A549 (cell line): ENCODE measurements around the gene KSR1. TPM values are rescaled to one million over a fixed set of nuclear protein-coding genes. Genes with fewer than 3 reads are reported as not detected.

Experiments
- ATAC-seq, 2 experiments: fragments of 200-7000 bp in 1 of 2; fragments of >200 bp in 1 of 2; cut with Nextera tagmentation in 1 of 2; cut with Tn5 transposase in 1 of 2; 3 replicates each; pipeline versions ENCODE4 v1.8.0 to v1.9.1; 2018 to 2020; ENCODE audit warnings: mild to moderate bottlenecking in 1 of 2, moderate library complexity in 1 of 2
- CTCF ChIA-PET: fragments of 300-600 bp; sonication (Branson Sonifier 250); formaldehyde crosslinking; extraction: SDS; loops from one replicate; lab custom pipeline; 2021; ENCODE audit warnings: antibody characterized with exemption, inconsistent platforms; lab: Yijun Ruan, JAX
- POLR2A ChIA-PET: fragments of 350-600 bp; formaldehyde crosslinking; extraction: SDS; loops from one replicate; lab custom pipeline; 2021; ENCODE audit warnings: antibody characterized with exemption, inconsistent platforms; lab: Yijun Ruan, JAX
- DNase-seq, 2 experiments: peaks; one replicate each; pipeline versions ENCODE4 v3.0.0 to v3.0.0-alpha.2; 2011 to 2016; ENCODE audit warnings: low read depth in 1 of 2, low spot score in 1 of 2
- FAIRE-seq: peaks from 2 replicates; lab custom pipeline; 2011; peaks lifted over from hg19 to GRCh38; lab: Jason Lieb, UNC
- H3K27ac ChIP-seq, 2 experiments: fragments of >200 bp; sonication (Bioruptor Twin); formaldehyde crosslinking; 3 replicates each; pipeline ENCODE4 v1.5.1; 2016 to 2017
- H3K4me1 ChIP-seq: fragments of >200 bp; sonication (Bioruptor Twin); formaldehyde crosslinking; 3 replicates; pipeline ENCODE4 v1.6.1; 2016
- H3K4me2 ChIP-seq: fragments of >200 bp; sonication (Bioruptor Twin); formaldehyde crosslinking; 3 replicates; pipeline ENCODE4 v1.6.1; 2016
- H3K4me3 ChIP-seq: fragments of >200 bp; sonication (Bioruptor Twin); formaldehyde crosslinking; 3 replicates; pipeline ENCODE4 v1.5.1; 2016
- H3K9me3 ChIP-seq: fragments of >200 bp; sonication (Bioruptor Twin); formaldehyde crosslinking; 3 replicates; pipeline ENCODE4 v1.6.1; 2016
- ATOH8 ChIP-seq: fragments of 250-450 bp; sonication (Bioruptor Pico); IDR thresholded peaks from 2 replicates; pipeline ENCODE4 v1.5.0; 2020; ENCODE audit warnings: low read depth, mild to moderate bottlenecking, moderate library complexity
- CBX8 ChIP-seq: fragments of 200-600 bp; sonication (generic); IDR thresholded peaks from 2 replicates; pipeline ENCODE4 v1.6.1; 2016
- CHD4 ChIP-seq: fragments of 200-600 bp; sonication (generic); IDR thresholded peaks from 2 replicates; pipeline ENCODE4 v1.6.1; 2016; ENCODE audit warnings: antibody characterized with exemption, mild to moderate bottlenecking, borderline replicate concordance
- CTCF ChIP-seq: fragments of >200 bp; sonication (Bioruptor Twin); formaldehyde crosslinking; IDR thresholded peaks from 3 replicates; pipeline ENCODE4 v1.5.1; 2016
- E2F6 ChIP-seq: IDR thresholded peaks from 2 replicates; pipeline ENCODE4 v1.6.1; 2012; ENCODE audit warnings: low read depth, borderline replicate concordance
- ELK1 ChIP-seq: fragments of 150-350 bp; IDR thresholded peaks from 2 replicates; pipeline ENCODE4 v1.6.1; 2014; ENCODE audit warnings: low read depth, mild to moderate bottlenecking, low read length
- EP300 ChIP-seq, 2 experiments: fragments of >200 bp; sonication (Bioruptor Twin); formaldehyde crosslinking; IDR thresholded peaks; 2 replicates in 1 of 2; 3 replicates in 1 of 2; pipeline ENCODE4 v1.6.1; 2016 to 2017
- GATA3 ChIP-seq: IDR thresholded peaks from 2 replicates; pipeline ENCODE4 v1.6.1; 2012; ENCODE audit warnings: borderline replicate concordance
- HDAC2 ChIP-seq: fragments of 200-600 bp; sonication (generic); IDR thresholded peaks from 2 replicates; pipeline ENCODE4 v1.6.1; 2016
- HEYL ChIP-seq: fragments of 250-450 bp; sonication (Bioruptor Pico); IDR thresholded peaks from 2 replicates; pipeline ENCODE4 v1.8.0; 2021; ENCODE audit warnings: mild to moderate bottlenecking, moderate library complexity
- HMGXB4 ChIP-seq: fragments of 250-450 bp; sonication (Bioruptor Pico); IDR thresholded peaks from 2 replicates; pipeline ENCODE4 v1.5.0; 2021; ENCODE audit warnings: mild to moderate bottlenecking, moderate library complexity, borderline replicate concordance
- JUN ChIP-seq, 2 experiments: fragments of >200 bp; sonication (Bioruptor Twin); formaldehyde crosslinking; IDR thresholded peaks; 2 replicates in 1 of 2; 3 replicates in 1 of 2; pipeline ENCODE4 v1.6.1; 2016 to 2017
- JUNB ChIP-seq: fragments of >200 bp; sonication (Bioruptor Twin); formaldehyde crosslinking; IDR thresholded peaks from 2 replicates; pipeline ENCODE4 v1.6.1; 2016
- KDM1A ChIP-seq: fragments of 200-600 bp; sonication (generic); IDR thresholded peaks from 2 replicates; pipeline ENCODE4 v1.6.1; 2016; ENCODE audit warnings: low read depth, mild to moderate bottlenecking
- KDM5A ChIP-seq: fragments of 200-600 bp; sonication (generic); IDR thresholded peaks from 2 replicates; pipeline ENCODE4 v1.6.1; 2016; ENCODE audit warnings: antibody characterized with exemption, mild to moderate bottlenecking
- MAFK ChIP-seq: fragments of 450-650 bp; IDR thresholded peaks from 2 replicates; pipeline ENCODE4 v1.6.1; 2014; ENCODE audit not compliant: partially characterized antibody
- MAX ChIP-seq: IDR thresholded peaks from 2 replicates; pipeline ENCODE4 v1.6.1; 2012
- MAZ ChIP-seq: fragments of 150-350 bp; IDR thresholded peaks from 2 replicates; pipeline ENCODE4 v1.6.1; 2014; ENCODE audit warnings: antibody characterized with exemption, low read depth, low read length, borderline replicate concordance
- NPAS2 ChIP-seq: fragments of 250-450 bp; sonication (Bioruptor Pico); IDR thresholded peaks from 2 replicates; pipeline ENCODE4 v1.8.0; 2022; ENCODE audit warnings: mild to moderate bottlenecking, moderate library complexity, borderline replicate concordance
- NR3C1 ChIP-seq: fragments of >200 bp; sonication (Bioruptor Twin); formaldehyde crosslinking; IDR thresholded peaks from 3 replicates; pipeline ENCODE4 v1.6.1; 2017
- RARB ChIP-seq: fragments of 250-450 bp; sonication (Bioruptor Pico); IDR thresholded peaks from 2 replicates; pipeline ENCODE4 v1.8.0; 2021; ENCODE audit warnings: mild to moderate bottlenecking, moderate library complexity
- RFX5 ChIP-seq: fragments of 450-650 bp; IDR thresholded peaks from 2 replicates; pipeline ENCODE4 v1.7.1; 2014; ENCODE audit warnings: antibody characterized with exemption, mild to moderate bottlenecking, moderate library complexity
- SREBF2 ChIP-seq: fragments of 450-650 bp; IDR thresholded peaks from 2 replicates; pipeline ENCODE4 v1.6.1; 2014; ENCODE audit warnings: mild to moderate bottlenecking, moderate library complexity
- ZFP36 ChIP-seq: fragments of 450-650 bp; IDR thresholded peaks from 2 replicates; pipeline ENCODE4 v1.6.1; 2014; ENCODE audit warnings: borderline replicate concordance; ENCODE audit not compliant: partially characterized antibody
- ZNF302 ChIP-seq: fragments of 250-450 bp; sonication (Bioruptor Pico); IDR thresholded peaks from 2 replicates; pipeline ENCODE4 v1.9.0; 2021; ENCODE audit warnings: inconsistent platforms, mild to moderate bottlenecking, moderate library complexity
- WGBS: methylation state at CpG from one replicate; pipeline ENCODE4 v1.1.6; 2017; ENCODE audit errors: missing lambda C conversion rate; 5-methylcytosine and 5-hydroxymethylcytosine counted together
- polyA plus RNA-seq, 4 experiments: library from polyadenylated mRNA; depleted of rRNA in 3 of 4; stranded (reverse); fragments of >200 nt; fragmentation: RNase III in 1 of 4; extraction: RNeasy Plus Mini Kit Qiagen cat#74134 plus additional on column Dnase treatment in 1 of 4; gene quantifications; 2 replicates in 3 of 4; 3 replicates in 1 of 4; pipeline ENCODE4 v1.2.3, GENCODE V29; 2011 to 2017

Gene KSR1
- polyA plus RNA-seq, 2 of the 4 experiments (the other 2 are of a cell fraction): 13.3 to 14.6 TPM

- no peak for FAIRE-seq
- TF ChIP-seq ZFP36: no peak
- TF ChIP-seq RFX5: no peak
- TF ChIP-seq SREBF2: no peak
- no peak for TF ChIP-seq ELK1
- TF ChIP-seq MAFK: no peak
- TF ChIP-seq KDM1A: no peak
- no peak for TF ChIP-seq NR3C1
- TF ChIP-seq RARB (CRISPR knock-in tag): no peak
- no peak for TF ChIP-seq CBX8
- TF ChIP-seq JUNB: no peak
- no peak for TF ChIP-seq HMGXB4 (CRISPR knock-in tag)
- no peak for TF ChIP-seq NPAS2 (CRISPR knock-in tag)
- no peak for TF ChIP-seq EP300 (IDR thresholded peaks at IDR 0.05)
- no peak for TF ChIP-seq JUN (IDR thresholded peaks at IDR 0.05)
- TF ChIP-seq, all 56 proteins: peak for 0
- ATAC-seq (no peak), DNase-seq (no peak)
- ChIA-PET POLR2A (no interaction called here), CTCF (interaction anchor here (1.0 to 1.9 kb wide), 6 partner anchors 20 to 88 kb away, joined by 3 to 10 read pairs (median 4); no protein-coding TSS in a partner anchor)
- Histone ChIP-seq H3K4me2 (no peak overlapping the region), H3K27ac (no peak overlapping the region), H3K4me1 (peaks cover 8% of the 10 kb centered on the region; the same call in 2 of the 3 replicates), H3K9me3 (no peaks in the 10 kb centered on the region), H3K4me3 (no peak overlapping the region)
- WGBS: 94% methylated on average over 8 of the region's 8 CpGs
Observed at GRCh38 chr17:27513849-27514248, 57.6 kb downstream of the KSR1 start.

- H3K27ac ChIP-seq: no peak overlapping the region
- no peak for ATAC-seq
- no peak overlapping the region for H3K4me2 ChIP-seq
- WGBS: 93% methylated on average over 7 of the region's 7 CpGs
- no peak overlapping the region for H3K4me3 ChIP-seq
- DNase-seq: no peak
- ChIA-PET POLR2A (no interaction called here), CTCF (interaction anchor here (1.0 to 1.9 kb wide), 5 partner anchors 19 to 87 kb away, joined by 3 to 10 read pairs (median 4); no protein-coding TSS in a partner anchor)
- H3K4me1 ChIP-seq: 0 out of 3 replicates have a peak, but pooled peaks cover 6% of the 10 kb centered on the region
- FAIRE-seq: peak; percentile 13
- H3K9me3 ChIP-seq: no peaks in the 10 kb centered on the region
- TF ChIP-seq JUNB: no peak
- TF ChIP-seq GATA3: no peak
- TF ChIP-seq HEYL (CRISPR knock-in tag): no peak
- TF ChIP-seq ZFP36: no peak
- no peak for TF ChIP-seq NPAS2 (CRISPR knock-in tag)
- TF ChIP-seq ATOH8 (CRISPR knock-in tag): no peak
- TF ChIP-seq HMGXB4 (CRISPR knock-in tag): no peak
- no peak for TF ChIP-seq KDM5A
- TF ChIP-seq HDAC2: no peak
- no peak for TF ChIP-seq MAZ
- no peak for TF ChIP-seq ZNF302 (CRISPR knock-in tag)
- TF ChIP-seq EP300 (IDR thresholded peaks at IDR 0.05): no peak
- no peak for TF ChIP-seq MAX
- TF ChIP-seq ELK1: no peak
- no peak for TF ChIP-seq E2F6
- TF ChIP-seq CTCF: no peak
- TF ChIP-seq RARB (CRISPR knock-in tag): no peak
- no peak for TF ChIP-seq CHD4
Observed at GRCh38 chr17:27514595-27515413, 58.6 kb downstream of the KSR1 start.
